Mesodermal cell (in vitro differentiated cells): ENCODE measurements around the gene VSTM2L.
A peak's percentile ranks its signal among the peaks of the same experiment; 100 is the strongest.

ENCODE experiments used
- H3K27ac ChIP-seq: 2 replicates; pipeline ENCODE4 v1.7.0; 2013; ENCODE audit warnings: mild to moderate bottlenecking, low read depth, low read length, moderate library complexity; ENCODE audit not compliant: severe bottlenecking
- H3K36me3 ChIP-seq: 2 replicates; pipeline ENCODE4 v1.7.1; 2013; ENCODE audit warnings: mild to moderate bottlenecking, low read length, moderate library complexity; ENCODE audit not compliant: control insufficient read depth, insufficient read depth
- H3K4me1 ChIP-seq: one replicate; pipeline ENCODE4 v1.7.1; 2013; ENCODE audit warnings: mild to moderate bottlenecking, low read length; ENCODE audit not compliant: insufficient read depth, control insufficient read depth, poor library complexity, severe bottlenecking
- H3K4me3 ChIP-seq: 2 replicates; pipeline ENCODE4 v1.7.0; 2013; ENCODE audit warnings: low read length, control low read depth, mild to moderate bottlenecking; ENCODE audit not compliant: insufficient read depth, poor library complexity, severe bottlenecking; ENCODE audit errors: extremely low read depth
- H3K9me3 ChIP-seq: 2 replicates; pipeline ENCODE4 v1.7.1; 2013; ENCODE audit warnings: mild to moderate bottlenecking, low read length, moderate library complexity; ENCODE audit not compliant: control insufficient read depth
- WGBS, 2 experiments: methylation state at CpG; one replicate each; pipeline ENCODE4 v1.1.5; 2013; ENCODE audit warnings: missing lambda C conversion rate in 2 of 2; ENCODE audit not compliant: insufficient coverage in 2 of 2; 5-methylcytosine and 5-hydroxymethylcytosine counted together

The VSTM2L gene

DNA sequence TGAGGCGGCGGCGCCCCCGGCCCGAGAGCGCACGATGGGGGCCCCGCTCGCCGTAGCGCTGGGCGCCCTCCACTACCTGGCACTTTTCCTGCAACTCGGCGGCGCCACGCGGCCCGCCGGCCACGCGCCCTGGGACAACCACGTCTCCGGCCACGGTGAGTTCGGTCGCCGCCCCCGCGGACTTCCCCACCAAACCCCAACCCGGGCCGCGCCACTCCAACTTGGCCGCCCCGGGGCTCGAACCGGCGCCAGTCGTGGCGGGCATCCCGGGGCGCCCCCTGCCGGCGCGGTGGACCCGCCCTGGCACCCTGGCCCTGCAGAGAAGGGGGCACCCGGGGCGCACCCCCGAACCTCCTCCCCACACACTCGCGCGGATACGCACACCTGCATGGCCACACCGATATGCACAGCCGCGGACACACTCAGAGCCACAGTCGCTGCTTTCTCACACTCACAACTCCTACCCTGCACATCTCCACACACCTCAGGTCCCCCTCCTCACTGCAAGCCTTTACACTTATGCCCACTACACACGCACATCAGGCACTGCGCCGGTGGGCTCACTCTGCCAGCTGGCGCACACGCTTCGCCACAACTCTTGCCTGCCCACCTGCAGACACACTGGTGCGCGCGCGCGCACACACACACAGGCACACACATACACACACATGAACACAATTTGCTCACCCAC is 535 bp downstream of the VSTM2L start:
- WGBS, 2 experiments, result 55% methylated on average over 34 to 36 of the region's 67 CpGs
- Histone ChIP-seq H3K4me3 (peak overlapping the region; percentile 32), H3K9me3 (no peaks in the 10 kb centered on the region), H3K4me1 (peaks cover 19% of the 10 kb centered on the region), H3K27ac (no peak overlapping the region), H3K36me3 (no peaks in the 10 kb centered on the region)

- Histone ChIP-seq H3K4me1 (peaks cover 19% of the 10 kb centered on the region), H3K36me3 (no peaks in the 10 kb centered on the region), H3K9me3 (no peaks in the 10 kb centered on the region), H3K27ac (no peak overlapping the region), H3K4me3 (no peak overlapping the region)
- WGBS, 2 experiments, result 83% methylated on average over 9 to 10 of the region's 12 CpGs
Observed at GRCh38 chr20:37904008-37904642, 1.2 kb downstream of the VSTM2L start.

GRCh38 chr20:37904845-37905373 is 2.0 kb downstream of the VSTM2L start:
- 50 to 66% methylated on average over 1 to 2 of the region's 8 CpGs for WGBS, 2 experiments
- Histone ChIP-seq H3K4me3 (no peak overlapping the region), H3K4me1 (peaks cover 19% of the 10 kb centered on the region), H3K36me3 (no peaks in the 10 kb centered on the region), H3K27ac (no peak overlapping the region), H3K9me3 (no peaks in the 10 kb centered on the region)

DNA sequence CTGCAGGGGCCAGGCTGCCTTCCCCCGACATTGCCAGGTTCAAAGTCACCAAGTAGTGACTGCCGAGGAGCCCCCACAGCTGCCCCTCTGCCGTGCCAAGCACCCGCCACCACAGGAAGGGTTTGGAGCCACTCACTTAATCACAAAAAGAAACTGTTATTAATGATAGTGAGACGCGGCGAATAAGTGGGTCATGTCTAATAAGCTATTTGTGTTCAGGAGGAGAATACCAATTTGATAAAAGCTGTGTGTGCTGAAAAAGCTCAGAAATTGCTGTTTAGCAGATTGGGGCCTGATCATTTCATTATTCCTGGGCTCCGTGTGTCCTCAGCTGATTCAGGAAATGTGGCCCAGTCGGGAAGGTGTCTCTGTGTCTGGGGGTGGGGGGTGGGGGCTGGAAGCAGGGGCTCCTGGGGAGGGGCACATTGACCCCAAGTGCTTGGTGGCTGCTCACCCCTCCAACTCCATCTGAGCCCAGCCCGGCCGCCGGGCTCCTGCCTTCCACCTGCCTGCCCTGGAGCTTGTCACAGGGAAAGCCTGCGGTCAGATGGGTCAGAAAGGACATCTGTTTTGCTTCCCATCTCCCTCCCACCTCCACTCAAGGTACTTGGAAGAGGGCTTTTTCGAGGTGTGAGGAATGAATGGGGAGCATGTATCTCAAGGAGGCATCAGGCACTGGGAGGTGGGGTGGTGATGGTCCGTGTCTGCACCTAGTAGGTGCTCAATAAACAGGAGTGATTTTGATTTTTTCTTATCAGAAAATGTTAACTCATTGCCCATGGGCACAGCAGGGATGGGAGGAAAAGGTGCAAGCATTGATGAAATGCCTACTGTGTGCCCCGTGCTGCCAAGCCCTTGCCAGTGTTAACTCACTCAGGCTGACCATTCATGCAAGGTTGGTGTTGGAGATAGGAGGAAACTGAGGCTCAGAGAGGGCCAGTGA is 3.0 kb downstream of the VSTM2L start:
- no peaks in the 10 kb centered on the region for H3K9me3 ChIP-seq
- peaks cover 19% of the 10 kb centered on the region for H3K4me1 ChIP-seq
- WGBS, 2 experiments, result 86 to 91% methylated on average over 6 to 10 of the region's 16 CpGs
- H3K27ac ChIP-seq, result no peak overlapping the region
- H3K36me3 ChIP-seq, result no peaks in the 10 kb centered on the region
- no peak overlapping the region for H3K4me3 ChIP-seq

DNA sequence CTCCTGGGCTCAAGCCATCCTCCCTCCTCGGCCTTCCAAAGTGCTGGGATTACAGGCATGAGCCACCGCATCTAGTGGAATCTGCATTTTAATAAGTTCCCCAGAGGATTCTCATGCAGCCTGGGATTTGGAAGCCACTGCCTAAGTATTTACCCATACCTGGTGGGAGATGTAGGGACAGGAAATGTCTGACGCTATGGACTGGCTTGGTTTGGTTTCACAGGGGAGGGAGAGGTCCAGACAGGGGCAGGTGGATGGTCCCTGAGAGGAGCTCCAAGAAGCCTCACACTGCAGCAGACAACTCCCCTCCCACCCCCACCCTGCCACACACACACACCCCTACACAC is 4.4 kb downstream of the VSTM2L start:
- H3K4me1 ChIP-seq, result peaks cover 23% of the 10 kb centered on the region
- WGBS, 2 experiments, result 44% methylated on average over 2 of the region's 3 CpGs; no CpG with 5 or more reads in 1 of the 2 experiments
- H3K36me3 ChIP-seq, result no peaks in the 10 kb centered on the region
- H3K27ac ChIP-seq, result peak overlapping the region; percentile 3
- H3K9me3 ChIP-seq, result no peaks in the 10 kb centered on the region
- no peak overlapping the region for H3K4me3 ChIP-seq

DNA sequence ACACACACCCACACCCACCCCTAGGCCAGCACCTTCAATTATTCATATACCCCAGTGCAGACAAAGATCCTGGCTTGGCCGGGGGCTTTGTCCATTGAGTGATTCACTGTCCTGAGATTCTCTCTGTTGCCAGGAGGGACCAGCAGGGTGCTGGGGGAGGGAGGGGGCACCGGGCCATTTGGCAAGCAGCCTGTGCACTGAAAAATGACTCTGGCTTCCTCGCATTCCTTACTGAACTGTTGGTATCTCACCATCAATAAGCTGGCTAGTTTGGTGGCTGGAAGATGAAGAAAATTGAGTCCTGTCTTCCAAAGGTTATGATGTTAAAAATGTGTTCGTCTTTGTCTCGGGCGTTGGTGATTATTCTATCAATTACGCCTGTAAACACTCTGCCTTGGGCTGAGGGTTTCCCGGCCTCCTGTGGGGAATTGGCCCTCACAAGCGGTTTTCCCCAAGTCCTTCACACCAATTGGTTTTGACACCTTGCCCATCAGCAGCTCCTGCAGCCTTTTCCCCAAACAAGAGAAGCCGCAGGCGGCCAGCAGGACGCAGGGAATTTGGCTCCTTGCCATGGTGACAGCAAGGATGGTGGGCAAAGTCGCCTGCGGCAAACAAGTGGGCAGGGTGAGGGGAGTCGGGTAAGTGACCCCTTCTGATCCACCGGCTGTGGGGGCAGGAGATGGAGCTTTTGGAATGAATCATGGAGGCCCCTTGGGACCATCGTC is 4.9 kb downstream of the VSTM2L start:
- no peak overlapping the region for H3K4me3 ChIP-seq

GRCh38 chr20:37911261-37911660 is 8.3 kb downstream of the VSTM2L start:
- H3K27ac ChIP-seq, result no peak overlapping the region
- no peaks in the 10 kb centered on the region for H3K36me3 ChIP-seq
- no peaks in the 10 kb centered on the region for H3K9me3 ChIP-seq
- 70 to 83% methylated on average over 7 of the region's 9 CpGs for WGBS, 2 experiments
- H3K4me1 ChIP-seq, result peaks cover 40% of the 10 kb centered on the region
- no peak overlapping the region for H3K4me3 ChIP-seq

More for the DNA sequence above, 4.9 kb downstream of the VSTM2L start:
- H3K9me3 ChIP-seq, result no peaks in the 10 kb centered on the region
- WGBS, 2 experiments, result 20 to 39% methylated on average over 11 to 16 of the region's 17 CpGs
- H3K4me1 ChIP-seq, result peaks cover 23% of the 10 kb centered on the region
- H3K36me3 ChIP-seq, result no peaks in the 10 kb centered on the region
- peak overlapping the region; percentile 3 for H3K27ac ChIP-seq

GRCh38 chr20:37911838-37912281 is 8.9 kb downstream of the VSTM2L start:
- 13 to 15% methylated on average over 7 to 9 of the region's 11 CpGs for WGBS, 2 experiments
- Histone ChIP-seq H3K9me3 (no peaks in the 10 kb centered on the region), H3K4me1 (peaks cover 40% of the 10 kb centered on the region), H3K4me3 (no peak overlapping the region), H3K36me3 (no peaks in the 10 kb centered on the region), H3K27ac (no peak overlapping the region)

DNA sequence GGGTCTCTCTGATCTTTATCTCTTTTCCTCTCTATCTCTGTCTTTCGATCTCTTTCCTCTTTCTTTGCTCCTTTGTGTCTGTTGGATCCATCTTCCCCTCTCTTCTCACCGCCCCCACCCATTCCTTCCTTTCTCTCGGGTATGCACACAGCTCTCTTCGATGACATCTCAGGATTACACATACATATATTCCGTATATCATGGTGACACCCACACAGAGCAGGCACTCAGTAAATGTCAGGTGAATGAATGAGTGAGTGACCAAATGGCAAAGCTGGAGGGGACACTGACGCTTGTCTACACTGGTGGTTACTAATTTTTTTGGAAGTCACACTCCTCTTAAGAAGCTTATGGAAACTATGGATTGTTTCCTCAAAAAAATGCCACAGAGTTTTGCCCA is 9.9 kb downstream of the VSTM2L start:
- no peaks in the 10 kb centered on the region for H3K36me3 ChIP-seq
- WGBS, 2 experiments, result 75 to 80% methylated on average over 1 to 4 of the region's 6 CpGs
- H3K4me1 ChIP-seq, result peaks cover 31% of the 10 kb centered on the region
- no peak overlapping the region for H3K27ac ChIP-seq
- no peaks in the 10 kb centered on the region for H3K9me3 ChIP-seq
- H3K4me3 ChIP-seq, result no peak overlapping the region
